Measurements from ENCODE around the gene FXYD5. TPM values are rescaled to one million over a fixed set of nuclear protein-coding genes. Genes with fewer than 3 reads are reported as not detected.

FXYD5 gene
- total RNA-seq, 3 donors from 2014 or later, result 52.4 to 56.7 (median 56.2) TPM

GRCh38 chr19:35133826-35134225, 20.7 kb upstream of the FXYD5 start:
- no peaks in the 10 kb centered on the region for H3K4me1 ChIP-seq
- H3K27me3 ChIP-seq, result no peaks in the 10 kb centered on the region
- DNase-seq (ENCODE audit: low spot score in 2 of 2), result no peak
- TF ChIP-seq CTCF (IDR thresholded peaks at IDR 0.05) (no peak), POLR2AphosphoS5 (IDR thresholded peaks at IDR 0.05) (no peak), POLR2A (IDR thresholded peaks at IDR 0.05) (no peak)
- peak overlapping the region in 1 of 2 donors; percentile 80 for H3K27ac ChIP-seq
- no peaks in the 10 kb centered on the region for H3K9me3 ChIP-seq
- H3K36me3 ChIP-seq, result no peaks in the 10 kb centered on the region
- intact Hi-C loops (cut with DNase I; ENCODE audit: low total_unique reads), result loop anchor here (1.0 to 5.0 kb wide), 2 partner anchors 31 to 67 kb away; no protein-coding TSS in a partner anchor
- H3K4me3 ChIP-seq, result peak overlapping the region; percentile 18 to 37 (median 30)

GRCh38 chr19:35134601-35135242, 19.8 kb upstream of the FXYD5 start, which contains the start of gene LGI4:
Gene LGI4, minus strand, starts transcription at chr19:35135059. Its CDS starts 379 bp downstream, at chr19:35134680.
- H3K4me3 ChIP-seq, result peak within 1 kb of the TSS; percentile 18 to 58 (median 30)
- H3K9me3 ChIP-seq, result no peaks in the 10 kb centered on the region
- no peaks in the 10 kb centered on the region for H3K27me3 ChIP-seq
- H3K27ac ChIP-seq, result peak within 1 kb of the TSS; percentile 52 to 91
- TF ChIP-seq CTCF (IDR thresholded peaks at IDR 0.05) (no peak), POLR2AphosphoS5 (IDR thresholded peaks at IDR 0.05) (no peak), POLR2A (IDR thresholded peaks at IDR 0.05) (no peak)
- DNase-seq (ENCODE audit: low spot score in 2 of 2), result no peak
- intact Hi-C loops (cut with DNase I; ENCODE audit: low total_unique reads), result loop anchor here (5.0 kb wide), 1 partner anchor 67 kb away; no protein-coding TSS in a partner anchor
- H3K4me1 ChIP-seq, result no peaks in the 10 kb centered on the region
- H3K36me3 ChIP-seq, result no peaks in the 10 kb centered on the region

- intact Hi-C loops (cut with DNase I; ENCODE audit: low total_unique reads), result no loop called here
- no peak for TF ChIP-seq POLR2AphosphoS5 (IDR thresholded peaks at IDR 0.05)
- TF ChIP-seq CTCF (IDR thresholded peaks at IDR 0.05), result peak; percentile 85 to 96 (median 92)
- H3K27me3 ChIP-seq, result no peaks in the 10 kb centered on the region
- no peak for DNase-seq (ENCODE audit: low spot score in 2 of 2)
- peak overlapping the region; percentile 52 to 91 for H3K27ac ChIP-seq
- no peaks in the 10 kb centered on the region for H3K9me3 ChIP-seq
- no peaks in the 10 kb centered on the region for H3K4me1 ChIP-seq
- peak overlapping the region; percentile 18 to 58 (median 30) for H3K4me3 ChIP-seq
- H3K36me3 ChIP-seq, result no peaks in the 10 kb centered on the region
These were observed 19.1 kb upstream of the FXYD5 start for GRCh38 chr19:35135389-35135909.

GRCh38 chr19:35136231-35136630, 18.3 kb upstream of the FXYD5 start:
- no peaks in the 10 kb centered on the region for H3K9me3 ChIP-seq
- peak overlapping the region in 1 of 2 donors; percentile 28 for H3K27ac ChIP-seq
- no peaks in the 10 kb centered on the region for H3K36me3 ChIP-seq
- intact Hi-C loops (cut with DNase I; ENCODE audit: low total_unique reads), result no loop called here
- no peak for DNase-seq (ENCODE audit: low spot score in 2 of 2)
- H3K4me1 ChIP-seq, result no peaks in the 10 kb centered on the region
- H3K27me3 ChIP-seq, result no peaks in the 10 kb centered on the region
- no peak overlapping the region for H3K4me3 ChIP-seq
- TF ChIP-seq POLR2A (IDR thresholded peaks at IDR 0.05), result no peak
- no peak for TF ChIP-seq POLR2AphosphoS5 (IDR thresholded peaks at IDR 0.05)
- no peak for TF ChIP-seq CTCF (IDR thresholded peaks at IDR 0.05)

- Histone ChIP-seq H3K27me3 (no peaks in the 10 kb centered on the region), H3K9me3 (no peaks in the 10 kb centered on the region), H3K4me1 (peaks cover 0 to 5% of the 10 kb centered on the region in 2 donors), H3K4me3 (no peak overlapping the region), H3K27ac (peak overlapping the region in 1 of 2 donors; percentile 97), H3K36me3 (no peaks in the 10 kb centered on the region)
- no peak for TF ChIP-seq CTCF (IDR thresholded peaks at IDR 0.05)
- DNase-seq (ENCODE audit: low spot score in 2 of 2), result no peak
- intact Hi-C loops (cut with DNase I; ENCODE audit: low total_unique reads), result no loop called here
These were observed 17.4 kb upstream of the FXYD5 start for GRCh38 chr19:35136977-35137702.
